HS-5 (cell line): ENCODE results near the gene BCDIN3D.

ENCODE experiments used
- DNase-seq: peaks from one replicate; pipeline ENCODE4 v3.0.0-alpha.2; 2012; ENCODE audit warnings: low read depth

Gene BCDIN3D

DNA sequence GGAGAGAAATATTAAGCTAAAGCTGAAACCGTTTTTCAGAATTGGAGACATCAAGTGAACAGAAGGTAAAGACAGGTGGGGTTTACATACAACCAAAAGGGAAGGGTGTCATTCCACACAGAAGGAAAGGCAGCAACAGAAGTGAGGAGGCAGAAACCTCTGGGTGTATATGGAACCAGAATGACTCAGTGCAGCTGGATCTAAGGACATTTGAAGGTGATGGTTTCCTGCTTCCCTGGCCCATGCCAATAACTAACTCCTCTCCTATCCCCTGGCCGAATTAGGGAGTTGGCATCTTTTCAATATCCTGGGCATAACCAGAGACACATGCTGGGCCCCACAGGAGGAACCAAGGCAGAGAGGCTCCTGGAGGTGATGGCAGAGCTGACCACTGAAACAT lies 23.1 kb downstream of the BCDIN3D start:
- DNase-seq, result no peak

- DNase-seq, result no peak
Observed at GRCh38 chr12:49818241-49818895, 24.5 kb downstream of the BCDIN3D start.

DNA sequence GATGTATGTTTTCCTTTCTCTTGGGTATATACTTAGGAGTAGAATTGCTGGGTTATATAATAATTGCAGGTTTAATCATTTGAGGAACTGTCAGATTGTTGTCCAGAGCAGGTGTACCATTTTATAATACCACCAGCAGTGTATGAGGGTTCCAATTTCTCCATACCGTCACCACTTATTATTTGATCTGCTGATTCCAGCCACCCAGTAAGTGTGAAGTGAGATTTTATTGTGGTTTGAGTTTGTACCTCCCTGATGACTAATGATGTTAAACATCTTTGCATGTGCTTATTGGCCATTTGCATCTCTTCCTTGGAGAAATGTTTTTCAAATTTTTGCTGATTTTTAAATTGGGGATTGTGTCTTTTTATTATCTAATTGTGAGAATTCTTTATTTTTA lies 29.8 kb downstream of the BCDIN3D start:
- no peak for DNase-seq

DNA sequence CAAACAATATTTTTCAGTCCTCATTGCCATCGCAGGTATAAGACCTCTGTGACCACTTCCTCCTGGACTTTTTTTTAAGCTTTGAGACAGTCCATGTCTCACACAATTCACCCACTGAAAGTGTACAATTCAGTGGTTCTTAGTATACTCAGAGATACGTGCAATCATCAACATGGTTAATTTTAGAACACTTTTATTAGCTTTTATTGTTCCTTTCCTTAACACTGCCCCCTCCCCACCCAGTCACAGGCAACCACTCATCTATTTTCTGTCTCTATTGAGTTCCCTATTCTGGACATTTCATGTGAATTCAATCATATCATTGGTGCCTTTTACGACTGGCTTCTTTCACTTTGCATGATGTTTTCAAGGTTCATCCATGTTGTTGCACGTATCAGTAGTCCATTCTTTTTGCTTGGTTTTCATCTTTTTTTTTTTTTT lies 30.9 kb downstream of the BCDIN3D start:
- no peak for DNase-seq

DNA sequence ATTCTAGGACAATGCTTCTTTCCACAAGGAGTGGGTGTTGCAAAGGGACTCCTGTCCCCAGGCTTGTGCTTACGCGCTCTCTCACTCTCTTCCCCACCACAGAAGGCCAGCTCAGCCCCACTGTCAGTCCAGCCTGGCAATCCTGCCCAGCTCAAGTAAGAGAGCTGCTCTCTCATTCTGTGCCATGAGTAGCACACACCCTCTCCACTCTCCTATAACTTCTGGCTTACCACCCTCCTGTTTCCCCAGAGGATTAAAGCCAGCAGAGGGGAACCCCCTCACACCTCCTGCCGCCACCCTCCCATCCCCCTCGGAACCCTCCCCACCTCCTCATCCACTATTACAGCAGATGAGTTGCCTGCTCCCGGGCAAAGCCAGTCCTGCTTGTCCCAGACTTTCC lies 31.8 kb downstream of the BCDIN3D start:
- DNase-seq, result no peak

DNA sequence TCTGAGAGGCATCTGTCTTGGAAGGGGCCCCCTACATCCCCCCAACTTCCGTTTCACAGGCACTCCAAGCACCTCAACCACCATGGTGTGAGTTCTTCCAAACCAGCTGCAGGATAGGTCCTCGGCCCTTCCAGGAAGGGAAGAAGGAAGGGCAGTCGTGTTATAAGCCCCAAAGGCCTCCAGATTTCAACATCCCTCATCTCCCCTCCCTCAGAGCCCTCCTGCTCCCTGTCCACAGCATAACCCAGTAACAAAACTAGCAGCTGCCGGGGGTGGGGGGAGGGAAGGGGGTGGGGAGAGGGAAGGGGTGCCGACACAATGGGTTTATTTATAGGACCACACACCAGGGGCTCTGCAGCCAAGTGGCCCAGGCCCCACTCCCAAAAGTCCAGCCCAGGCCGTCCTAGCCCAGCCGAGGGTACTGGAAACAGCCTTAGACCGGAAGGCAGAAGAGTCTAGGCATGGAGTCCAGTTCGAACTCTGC lies 33.0 kb downstream of the BCDIN3D start:
- no peak for DNase-seq

- DNase-seq, result no peak
Observed at GRCh38 chr12:49809381-49809905, 33.5 kb downstream of the BCDIN3D start.

DNA sequence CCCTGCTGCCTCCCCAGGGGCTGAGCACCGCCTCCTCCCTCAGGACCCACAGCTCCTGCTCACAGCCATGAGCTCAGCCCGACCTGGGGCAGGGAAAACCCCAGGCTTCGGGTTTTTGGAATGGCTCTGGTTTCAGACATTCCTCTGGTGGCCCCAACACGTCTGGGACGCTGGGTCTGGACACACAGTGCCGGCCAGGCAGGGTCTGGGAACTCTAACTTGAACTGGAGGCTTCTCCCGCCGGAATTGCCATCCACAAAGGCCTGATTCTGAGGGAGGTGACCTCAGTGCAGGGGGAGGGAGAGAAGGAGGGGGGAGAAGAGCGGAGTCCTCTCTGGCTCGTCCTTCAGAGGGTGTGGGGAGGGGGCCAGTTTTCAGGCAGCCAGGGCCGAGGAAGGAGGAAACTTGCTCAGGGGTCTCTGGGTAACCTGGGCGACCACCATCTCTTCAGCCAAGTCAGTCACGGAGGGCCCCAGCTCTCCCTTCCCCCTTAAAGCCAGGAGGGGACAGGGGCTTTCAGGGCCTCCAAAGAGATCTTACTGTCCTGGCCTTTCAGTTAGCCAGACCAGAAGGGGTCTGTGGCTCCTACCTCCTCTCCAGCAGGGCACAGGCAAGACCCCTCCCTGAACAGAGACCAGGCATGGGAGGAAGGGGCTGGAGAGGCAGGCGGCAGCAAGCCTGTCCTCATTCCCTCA lies 34.1 kb downstream of the BCDIN3D start:
- DNase-seq, result no peak

DNA sequence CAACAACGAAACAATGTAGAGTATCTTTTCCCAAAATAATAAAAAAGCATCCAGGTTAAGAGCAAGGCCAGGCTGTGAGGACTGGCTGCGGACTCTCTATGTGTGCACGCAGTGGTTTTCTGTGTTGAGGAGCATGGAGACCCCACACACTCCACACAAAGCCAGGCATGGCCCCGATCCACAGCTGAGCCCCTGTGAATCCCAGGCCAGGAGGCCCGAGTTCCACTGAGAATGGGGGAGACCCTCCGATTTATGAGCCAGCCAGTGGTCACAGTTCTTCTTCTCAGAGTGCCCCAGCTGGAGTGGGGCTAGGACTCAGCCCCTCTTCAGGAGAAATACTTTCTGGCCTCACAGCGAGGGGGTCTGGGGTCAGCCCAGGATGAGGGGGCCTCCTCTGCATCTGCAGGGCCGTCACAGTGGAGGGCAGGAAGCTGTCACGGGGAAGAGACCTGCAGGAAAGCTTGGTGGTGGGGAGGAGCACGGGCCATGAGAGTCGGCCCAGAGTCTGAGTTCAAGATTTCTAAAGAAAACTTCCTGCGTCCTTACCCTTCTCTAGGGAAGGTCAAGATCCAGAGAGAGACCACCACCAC lies 34.8 kb downstream of the BCDIN3D start:
- no peak for DNase-seq

DNA sequence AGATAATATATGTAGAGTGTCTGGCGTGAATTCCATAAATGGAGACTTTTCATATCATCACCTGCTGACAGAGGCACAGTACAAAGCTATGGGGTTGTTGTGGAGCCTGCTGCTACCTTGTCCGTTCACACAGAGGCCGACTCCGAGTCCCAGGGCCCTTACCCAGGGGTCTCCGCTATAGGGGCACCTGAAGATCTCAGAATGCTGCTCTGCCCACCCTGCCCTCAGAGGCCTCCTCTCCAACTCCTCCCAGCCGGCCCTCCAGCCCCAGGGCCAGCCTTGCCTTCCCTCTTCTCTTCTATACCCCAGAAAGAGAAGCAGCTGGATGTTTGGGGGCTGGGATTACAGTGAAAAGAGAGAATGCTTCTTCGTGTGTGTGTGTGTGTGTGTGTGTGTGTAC lies 36.0 kb downstream of the BCDIN3D start:
- DNase-seq, result no peak

DNA sequence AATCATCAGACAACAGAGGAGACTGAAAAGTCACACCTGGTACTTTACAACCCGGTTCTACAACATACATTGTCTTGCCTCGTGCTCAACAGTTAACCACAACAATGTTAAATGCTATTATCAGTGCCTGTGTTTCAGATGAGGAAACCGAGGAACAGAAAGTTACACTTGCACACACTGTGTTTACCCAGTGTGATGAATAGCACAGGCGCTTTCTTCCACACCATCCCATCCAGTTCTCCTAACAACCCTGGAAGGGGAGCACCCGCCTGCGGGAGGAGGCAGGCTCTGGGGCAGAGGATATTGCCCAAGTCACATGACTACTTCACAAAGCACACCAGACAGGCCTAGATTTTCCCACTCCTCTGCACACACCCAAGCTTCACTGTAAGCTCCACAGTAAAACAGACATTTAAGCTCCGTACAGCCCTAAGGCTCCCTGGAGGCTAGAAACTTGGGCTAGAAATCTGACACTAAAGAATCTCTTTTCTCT lies 36.5 kb downstream of the BCDIN3D start:
- DNase-seq, result no peak

DNA sequence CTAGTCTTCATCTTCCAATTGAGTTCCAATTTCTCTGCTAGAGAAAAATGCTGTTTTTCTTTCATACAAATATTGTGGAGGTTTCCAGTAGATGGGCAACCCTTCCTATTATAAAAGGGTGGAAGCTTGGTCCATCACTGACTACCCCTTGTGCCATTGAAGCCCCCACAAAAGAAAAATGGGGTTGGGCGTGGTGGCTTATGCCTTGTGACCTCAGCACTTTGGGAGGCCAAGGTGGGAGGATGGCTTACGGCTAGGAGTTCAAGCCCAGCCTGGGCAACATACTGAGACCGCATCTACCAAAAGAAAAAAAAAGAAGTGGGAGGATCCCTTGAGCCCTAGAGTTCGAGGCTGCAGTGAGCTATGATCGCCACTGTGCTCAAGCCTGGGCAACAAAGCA lies 37.5 kb downstream of the BCDIN3D start:
- no peak for DNase-seq

GRCh38 chr12:49804821-49805220 lies 38.1 kb downstream of the BCDIN3D start:
- no peak for DNase-seq

- DNase-seq, result no peak
Observed at GRCh38 chr12:49803693-49804450, 39.0 kb downstream of the BCDIN3D start.

DNA sequence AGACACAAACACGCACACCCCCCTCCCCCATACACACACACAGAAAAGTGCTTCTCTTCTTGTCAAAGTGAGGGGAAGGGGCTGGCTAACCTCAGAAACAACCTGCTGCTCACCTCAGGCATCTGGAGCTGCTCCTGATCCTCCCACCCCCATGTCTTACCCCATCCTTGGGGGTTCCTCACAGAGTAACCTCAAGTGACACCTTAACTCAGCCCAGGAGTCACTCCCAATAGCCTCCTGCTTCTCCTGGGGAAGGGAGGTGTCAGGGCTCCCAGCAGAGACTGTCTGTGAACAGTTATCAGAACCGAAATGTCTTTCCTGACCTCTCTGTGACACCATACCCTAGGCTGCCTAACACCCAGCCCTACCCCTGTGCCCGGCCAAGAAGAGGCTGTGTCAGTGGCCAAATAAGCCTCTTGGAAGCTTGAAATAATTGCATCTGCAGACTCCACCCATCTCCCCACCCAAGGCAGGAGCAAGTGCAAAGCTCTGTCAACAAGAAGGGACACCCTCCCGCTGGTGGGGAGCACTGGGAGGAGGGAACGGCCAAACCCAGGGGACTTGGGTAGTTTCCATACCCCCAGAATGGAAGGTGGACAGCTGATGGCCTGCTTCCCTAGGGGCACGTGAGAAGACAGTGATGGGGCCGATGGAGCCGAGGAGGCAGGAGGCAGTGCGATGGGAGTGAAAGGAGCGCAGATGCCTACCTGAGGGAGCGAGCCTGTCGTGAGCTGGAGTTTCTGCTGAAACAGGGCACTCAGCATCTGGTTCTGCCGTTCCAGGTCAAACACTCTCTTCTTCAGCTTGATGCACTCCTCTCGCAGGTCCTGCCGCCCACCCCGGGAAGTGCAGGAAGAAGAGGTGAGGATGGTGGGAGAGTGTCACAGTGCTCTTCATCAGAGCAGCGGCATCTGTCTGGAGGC lies 41.5 kb downstream of the BCDIN3D start:
- no peak for DNase-seq

DNA sequence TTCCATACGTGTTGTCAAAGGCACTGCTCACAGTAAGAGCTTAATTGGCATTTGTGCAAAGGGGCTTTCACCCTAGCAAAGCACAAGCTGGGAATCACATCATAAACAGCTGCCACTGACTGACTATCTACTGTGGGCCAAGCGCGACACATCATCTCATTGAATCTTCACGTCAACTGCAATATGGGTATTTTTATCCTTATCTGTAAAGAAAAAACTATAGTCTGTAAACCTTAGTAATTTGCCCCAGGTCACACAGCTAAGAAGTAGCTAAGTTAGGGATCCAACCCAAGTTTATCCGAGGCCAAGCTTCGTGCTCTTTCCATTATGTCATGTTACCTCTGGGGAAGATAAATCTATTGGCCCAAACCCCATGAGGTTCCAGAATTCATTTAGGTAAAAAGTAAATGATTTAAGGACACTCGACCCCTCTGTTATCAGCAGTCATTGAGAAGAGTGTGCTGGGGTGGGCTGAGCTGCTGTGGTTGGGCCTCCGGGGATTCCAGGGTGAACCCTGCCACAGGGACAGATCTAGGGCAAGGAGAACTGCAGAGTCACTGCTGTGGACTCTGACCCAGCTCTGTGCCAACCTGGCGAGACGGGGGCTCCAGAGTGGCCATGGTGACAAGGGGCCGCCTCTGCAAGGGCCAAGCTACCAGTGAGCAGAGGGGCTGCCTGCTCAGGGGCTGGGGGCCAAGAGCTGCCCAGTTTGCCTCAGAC lies 42.3 kb downstream of the BCDIN3D start:
- no peak for DNase-seq

GRCh38 chr12:49798934-49799333 lies 44.0 kb downstream of the BCDIN3D start:
- no peak for DNase-seq

DNA sequence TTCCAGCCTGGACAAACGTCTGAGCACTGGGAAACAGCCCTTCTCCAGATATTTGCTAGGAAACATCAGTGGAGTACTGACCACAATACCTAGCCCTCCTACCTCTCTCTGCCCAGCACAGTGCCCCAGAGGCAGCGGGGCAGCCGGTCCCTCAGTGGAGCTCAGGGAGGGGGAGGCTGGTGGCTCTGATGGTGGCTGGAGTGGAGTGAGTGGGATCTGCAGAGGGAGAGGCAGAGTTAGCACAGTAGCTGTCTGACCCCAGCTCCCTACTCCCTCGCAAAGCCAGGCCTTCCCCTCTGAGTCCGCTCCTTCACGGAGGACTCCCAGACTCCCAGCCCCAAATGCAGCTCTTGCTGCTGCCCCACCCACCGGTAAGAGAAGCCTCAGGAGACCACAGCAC lies 44.7 kb downstream of the BCDIN3D start:
- DNase-seq, result no peak

GRCh38 chr12:49797449-49797776 lies 45.5 kb downstream of the BCDIN3D start:
- DNase-seq, result no peak

GRCh38 chr12:49796606-49797448 lies 46.1 kb downstream of the BCDIN3D start:
- no peak for DNase-seq
